Thyroid gland (tissue), 4 donors: ENCODE measurements around the gene PKP2. TPM values are rescaled to one million over a fixed set of nuclear protein-coding genes. Genes with fewer than 3 reads are reported as not detected.

ENCODE experiments used
- DNase-seq, 2 donors: peaks; one replicate each; pipeline ENCODE4 v3.0.0-alpha.2; 2019
- H3K27ac ChIP-seq, 3 donors: fragments of 200-600 bp; sonication (generic); 1 replicate in 2 of 3; 2 replicates in 1 of 3; pipeline ENCODE4 v1.5.1; 2016 to 2019; ENCODE audit warnings: mild to moderate bottlenecking in 1 of 3, moderate library complexity in 1 of 3
- H3K27me3 ChIP-seq: fragments of 200-600 bp; sonication (generic); one replicate; pipeline ENCODE4 v1.5.1; 2019
- H3K36me3 ChIP-seq, 2 donors: fragments of 200-600 bp; sonication (generic); one replicate each; pipeline ENCODE4 v1.5.1; 2016 to 2019
- H3K4me1 ChIP-seq, 2 donors: fragments of 200-600 bp; sonication (generic); one replicate each; pipeline ENCODE4 v1.5.1; 2017 to 2019
- H3K4me3 ChIP-seq, 3 donors: fragments of 200-600 bp; sonication (generic); replicated peaks in 1 of 3; 1 replicate in 2 of 3; 2 replicates in 1 of 3; pipeline ENCODE4 v1.5.1; 2016; ENCODE audit warnings: mild to moderate bottlenecking in 1 of 3
- H3K9me3 ChIP-seq: fragments of 200-600 bp; sonication (generic); one replicate; pipeline ENCODE4 v1.5.1; 2017
- CTCF ChIP-seq, 6 experiments: fragments of 200-600 bp in 3 of 6; fragments of 450-650 bp in 3 of 6; sonication (generic) in 3 of 6; IDR thresholded peaks; one replicate each; pipeline ENCODE4 v1.5.1; 2016 to 2019; ENCODE audit warnings: antibody characterized with exemption in 6 of 6, mild to moderate bottlenecking in 2 of 6, inconsistent platforms in 1 of 6, moderate library complexity in 1 of 6
- POLR2A ChIP-seq, 2 donors: fragments of 450-650 bp; IDR thresholded peaks; one replicate each; pipeline ENCODE4 v1.6.1; 2017; ENCODE audit warnings: antibody characterized with exemption in 2 of 2, mild to moderate bottlenecking in 2 of 2, moderate library complexity in 1 of 2
- WGBS, 2 donors: methylation state at CpG; one replicate each; pipeline ENCODE4 v1.1.5; 2017; 5-methylcytosine and 5-hydroxymethylcytosine counted together
- intact Hi-C: fragments of 100-400 bp; cut with DNase I; formaldehyde crosslinking; loops from one replicate; pipeline ENCODE4 v1.15.1; 2023
- total RNA-seq, 4 donors: library from RNA; depleted of rRNA; stranded (reverse); fragments of >200 nt; gene quantifications; one replicate each; pipeline ENCODE4 v1.2.3, GENCODE V29; 2016

PKP2 gene
- total RNA-seq, 4 donors from 2014 or later, result 0.27 to 0.92 (median 0.55) TPM

- 45 to 48% methylated on average over 5 of the region's 5 CpGs for whole genome bisulfite sequencing, 2 donors
- intact Hi-C loops, result no loop called here
- peaks cover 6 to 9% of the 10 kb centered on the region in 2 donors for H3K4me1 ChIP-seq
- no peaks in the 10 kb centered on the region for H3K36me3 ChIP-seq
- peaks cover 24% of the 10 kb centered on the region for H3K27me3 ChIP-seq
- H3K9me3 ChIP-seq, result no peaks in the 10 kb centered on the region
- no peak overlapping the region for H3K27ac ChIP-seq
- TF ChIP-seq POLR2A (IDR thresholded peaks at IDR 0.05) (no peak), CTCF (IDR thresholded peaks at IDR 0.05) (no peak)
- DNase-seq, result no peak
- no peak overlapping the region for H3K4me3 ChIP-seq
Measured at GRCh38 chr12:32891956-32892355, 4.6 kb downstream of the PKP2 start.

- H3K4me3 ChIP-seq, result no peak overlapping the region
- no peaks in the 10 kb centered on the region for H3K9me3 ChIP-seq
- no peak overlapping the region for H3K27ac ChIP-seq
- H3K36me3 ChIP-seq, result no peaks in the 10 kb centered on the region
- H3K27me3 ChIP-seq, result peaks cover 24% of the 10 kb centered on the region
- DNase-seq, result no peak
- TF ChIP-seq POLR2A (IDR thresholded peaks at IDR 0.05) (no peak), CTCF (IDR thresholded peaks at IDR 0.05) (no peak)
- WGBS, 2 donors, result 21 to 35% methylated on average over 2 of the region's 2 CpGs
- H3K4me1 ChIP-seq, result peaks cover 6 to 7% of the 10 kb centered on the region in 2 donors
- intact Hi-C loops, result no loop called here
Measured at GRCh38 chr12:32891526-32891925, 5.1 kb downstream of the PKP2 start.

GRCh38 chr12:32889011-32889760 is 7.4 kb downstream of the PKP2 start:
- DNase-seq, result no peak
- Histone ChIP-seq H3K27me3 (peaks cover 8% of the 10 kb centered on the region), H3K9me3 (no peaks in the 10 kb centered on the region), H3K27ac (no peak overlapping the region), H3K4me1 (no peaks in the 10 kb centered on the region), H3K4me3 (no peak overlapping the region), H3K36me3 (no peaks in the 10 kb centered on the region)
- intact Hi-C loops, result no loop called here
- TF ChIP-seq CTCF (IDR thresholded peaks at IDR 0.05), result no peak
- TF ChIP-seq POLR2A (IDR thresholded peaks at IDR 0.05), result no peak
- WGBS, 2 donors, result 61 to 69% methylated on average over 5 of the region's 5 CpGs

- Histone ChIP-seq H3K27me3 (no peaks in the 10 kb centered on the region), H3K27ac (no peak overlapping the region), H3K36me3 (no peaks in the 10 kb centered on the region), H3K4me1 (no peaks in the 10 kb centered on the region), H3K9me3 (no peaks in the 10 kb centered on the region), H3K4me3 (no peak overlapping the region)
- 87 to 88% methylated on average over 3 of the region's 3 CpGs for WGBS, 2 donors
- DNase-seq, result no peak
- TF ChIP-seq CTCF (IDR thresholded peaks at IDR 0.05), result no peak
- no peak for TF ChIP-seq POLR2A (IDR thresholded peaks at IDR 0.05)
- intact Hi-C loops, result no loop called here
Measured at GRCh38 chr12:32887058-32887457, 9.5 kb downstream of the PKP2 start.

GRCh38 chr12:32885831-32886230 is 10.7 kb downstream of the PKP2 start:
- no peak for DNase-seq
- Histone ChIP-seq H3K36me3 (no peaks in the 10 kb centered on the region), H3K9me3 (no peaks in the 10 kb centered on the region), H3K27ac (no peak overlapping the region), H3K4me3 (no peak overlapping the region), H3K27me3 (no peaks in the 10 kb centered on the region), H3K4me1 (no peaks in the 10 kb centered on the region)
- WGBS, 2 donors, result 46 to 48% methylated on average over 4 of the region's 4 CpGs
- no peak for TF ChIP-seq POLR2A (IDR thresholded peaks at IDR 0.05)
- no peak for TF ChIP-seq CTCF (IDR thresholded peaks at IDR 0.05)
- intact Hi-C loops, result no loop called here
